ENCODE measurements around the gene HERPUD1. TPM values are rescaled to one million over a fixed set of nuclear protein-coding genes. Genes with fewer than 3 reads are reported as not detected.
"Not testable (repeated sequence)": the region's sequence is repeated elsewhere in the genome, so short reads cannot be mapped to it uniquely, and the experiment has no call there.

The HERPUD1 gene
- total and polyA plus RNA-seq, 3 experiments from 2014 or later: 107 to 176 (median 162) TPM

- Mint-ChIP-seq H3K27ac (peak overlapping the region; percentile 95 to 99 (median 98)), H3K9me3 (no peaks in the 10 kb centered on the region), H3K4me1 (peaks cover 42 to 57% (median 56%) of the 10 kb centered on the region in 3 donors), H3K4me3 (peak overlapping the region; percentile 95 to 100 (median 98)), H3K27me3 (peaks cover 0 to 5% of the 10 kb centered on the region in 2 donors), H3K36me3 (peaks cover 7 to 55% (median 22%) of the 10 kb centered on the region in 3 donors)
- peak overlapping the region; percentile 69 for H3K4me3 ChIP-seq (ENCODE audit: low read length)
- H3K27me3 ChIP-seq (ENCODE audit: insufficient read depth, low read length, poor library complexity, severe bottlenecking): no peaks in the 10 kb centered on the region
- peak; percentile 15 to 60 (median 37) for DNase-seq
- H3K36me3 ChIP-seq (ENCODE audit: insufficient read depth, low read length): peaks cover 23% of the 10 kb centered on the region
- H3K27ac ChIP-seq (ENCODE audit: low read depth, low read length): peak overlapping the region; percentile 95
- no peaks in the 10 kb centered on the region for H3K9me3 ChIP-seq (ENCODE audit: low read length)
- CTCF ChIA-PET: interaction anchor here (0.7 to 2.0 kb wide), 3 partner anchors 12 to 160 kb away, joined by 3 to 6 read pairs (median 5); no protein-coding TSS in a partner anchor
- peaks cover 50% of the 10 kb centered on the region for H3K4me1 ChIP-seq (ENCODE audit: insufficient read depth, low read length)
- POLR2A ChIA-PET: interaction anchor here (0.8 to 2.6 kb wide), 8 partner anchors 8 to 514 kb away, joined by 3 to 14 read pairs (median 4); partner anchors contain the start of genes CIAPIN1, COQ9, MT1X and NLRC5
Measured at GRCh38 chr16:56932721-56933619, 1.0 kb downstream of the HERPUD1 start.

- Histone ChIP-seq H3K4me1 (ENCODE audit: insufficient read depth, low read length) (peaks cover 61% of the 10 kb centered on the region), H3K36me3 (ENCODE audit: insufficient read depth, low read length) (peaks cover 24% of the 10 kb centered on the region), H3K4me3 (ENCODE audit: low read length) (peak overlapping the region; percentile 69), H3K27me3 (ENCODE audit: insufficient read depth, low read length, poor library complexity, severe bottlenecking) (no peaks in the 10 kb centered on the region), H3K27ac (ENCODE audit: low read depth, low read length) (peak overlapping the region; percentile 95), H3K9me3 (ENCODE audit: low read length) (no peaks in the 10 kb centered on the region)
- Mint-ChIP-seq H3K4me1 (peaks cover 53 to 67% (median 66%) of the 10 kb centered on the region in 3 donors), H3K36me3 (peaks cover 8 to 65% (median 25%) of the 10 kb centered on the region in 3 donors), H3K27me3 (peaks cover 0 to 5% of the 10 kb centered on the region in 2 donors), H3K27ac (peak overlapping the region; percentile 95 to 99 (median 98)), H3K9me3 (no peaks in the 10 kb centered on the region), H3K4me3 (peak overlapping the region; percentile 95 to 100 (median 98))
- CTCF ChIA-PET: interaction anchor here (0.7 to 2.0 kb wide), 4 partner anchors 11 to 159 kb away, joined by 3 to 6 read pairs (median 4); no protein-coding TSS in a partner anchor
- POLR2A ChIA-PET: interaction anchor here (0.6 to 0.9 kb wide), 3 partner anchors 26 to 99 kb away, joined by 3 to 6 read pairs (median 3); partner anchors contain the start of gene NLRC5
- DNase-seq: no peak
Measured at GRCh38 chr16:56933828-56934598, 2.1 kb downstream of the HERPUD1 start.

- H3K4me1 Mint-ChIP-seq: peaks cover 58 to 74% (median 73%) of the 10 kb centered on the region in 3 donors
- POLR2A ChIA-PET: interaction anchor here (0.6 to 0.7 kb wide), 3 partner anchors 13 to 98 kb away, joined by 3 to 6 read pairs (median 3); no protein-coding TSS in a partner anchor
- H3K27ac ChIP-seq (ENCODE audit: low read depth, low read length): peak overlapping the region; percentile 95
Measured at GRCh38 chr16:56934599-56935145, 2.7 kb downstream of the HERPUD1 start.

GRCh38 chr16:56935201-56935600 lies 3.3 kb downstream of the HERPUD1 start:
- H3K4me1 ChIP-seq (ENCODE audit: insufficient read depth, low read length): peaks cover 73% of the 10 kb centered on the region
- no peak for DNase-seq
- H3K27me3 ChIP-seq (ENCODE audit: insufficient read depth, low read length, poor library complexity, severe bottlenecking): no peaks in the 10 kb centered on the region
- POLR2A ChIA-PET: interaction anchor here (0.6 kb wide), 1 partner anchor 12 kb away, joined by 3 read pairs; no protein-coding TSS in a partner anchor
- peak overlapping the region; percentile 95 to 100 (median 98) for H3K4me3 Mint-ChIP-seq
- peaks cover 17 to 77% (median 32%) of the 10 kb centered on the region in 3 donors for H3K36me3 Mint-ChIP-seq
- peak overlapping the region; percentile 48 to 99 (median 90) for H3K27ac Mint-ChIP-seq
- peaks cover 0 to 5% of the 10 kb centered on the region in 2 donors for H3K27me3 Mint-ChIP-seq
- CTCF ChIA-PET: no interaction called here
- peak overlapping the region; percentile 2 for H3K4me3 ChIP-seq (ENCODE audit: low read length)
- no peaks in the 10 kb centered on the region for H3K9me3 ChIP-seq (ENCODE audit: low read length)
- no peak overlapping the region for H3K27ac ChIP-seq (ENCODE audit: low read depth, low read length)
- H3K36me3 ChIP-seq (ENCODE audit: insufficient read depth, low read length): peaks cover 36% of the 10 kb centered on the region
- H3K4me1 Mint-ChIP-seq: peaks cover 63 to 79% (median 77%) of the 10 kb centered on the region in 3 donors
- H3K9me3 Mint-ChIP-seq: no peaks in the 10 kb centered on the region

More at GRCh38 chr16:56934599-56935145, 2.7 kb downstream of the HERPUD1 start:
- not testable (repeated sequence) for DNase-seq; H3K27me3 Mint-ChIP-seq; H3K9me3 ChIP-seq (ENCODE audit: low read length); H3K27me3 ChIP-seq (ENCODE audit: insufficient read depth, low read length, poor library complexity, severe bottlenecking); H3K9me3 Mint-ChIP-seq
- Histone ChIP-seq H3K36me3 (ENCODE audit: insufficient read depth, low read length) (peaks cover 30% of the 10 kb centered on the region), H3K4me3 (ENCODE audit: low read length) (peak overlapping the region; percentile 69), H3K4me1 (ENCODE audit: insufficient read depth, low read length) (peaks cover 67% of the 10 kb centered on the region)
- peak overlapping the region; percentile 88 to 99 (median 98) for H3K27ac Mint-ChIP-seq
- H3K36me3 Mint-ChIP-seq: peaks cover 13 to 72% (median 30%) of the 10 kb centered on the region in 3 donors
- CTCF ChIA-PET: interaction anchor here (1.2 to 1.5 kb wide), 2 partner anchors 16 to 159 kb away, joined by 4 to 5 read pairs; no protein-coding TSS in a partner anchor
- H3K4me3 Mint-ChIP-seq: peak overlapping the region; percentile 95 to 100 (median 98)

- H3K4me1 ChIP-seq (ENCODE audit: insufficient read depth, low read length): peaks cover 66% of the 10 kb centered on the region
- no peak overlapping the region for H3K27ac ChIP-seq (ENCODE audit: low read depth, low read length)
- no peaks in the 10 kb centered on the region for H3K9me3 ChIP-seq (ENCODE audit: low read length)
- H3K36me3 ChIP-seq (ENCODE audit: insufficient read depth, low read length): peaks cover 44% of the 10 kb centered on the region
- H3K36me3 Mint-ChIP-seq: peaks cover 17 to 89% (median 32%) of the 10 kb centered on the region in 3 donors
- POLR2A ChIA-PET: interaction anchor here (0.9 kb wide), 1 partner anchor 9 kb away, joined by 3 read pairs; no protein-coding TSS in a partner anchor
- H3K27me3 ChIP-seq (ENCODE audit: insufficient read depth, low read length, poor library complexity, severe bottlenecking): no peaks in the 10 kb centered on the region
- no peak overlapping the region for H3K4me3 ChIP-seq (ENCODE audit: low read length)
- CTCF ChIA-PET: interaction anchor here (1.6 kb wide), 1 partner anchor 69 kb away, joined by 4 read pairs; no protein-coding TSS in a partner anchor
- no peak for DNase-seq
- peaks cover 0 to 5% of the 10 kb centered on the region in 2 donors for H3K27me3 Mint-ChIP-seq
- no peaks in the 10 kb centered on the region for H3K9me3 Mint-ChIP-seq
- peak overlapping the region in 6 of 8 donors; percentile 7 to 99 (median 55) for H3K27ac Mint-ChIP-seq
- peaks cover 58 to 77% (median 71%) of the 10 kb centered on the region in 3 donors for H3K4me1 Mint-ChIP-seq
- peak overlapping the region in 2 of 7 donors; percentile 13 to 17 for H3K4me3 Mint-ChIP-seq
Measured at GRCh38 chr16:56936491-56936890, 4.5 kb downstream of the HERPUD1 start.

- POLR2A ChIA-PET: interaction anchor here (0.6 to 0.9 kb wide), 2 partner anchors 8 to 10 kb away, joined by 3 to 11 read pairs; no protein-coding TSS in a partner anchor
- no peaks in the 10 kb centered on the region for H3K9me3 ChIP-seq (ENCODE audit: low read length)
- CTCF ChIA-PET: interaction anchor here (1.0 to 1.6 kb wide), 2 partner anchors 27 to 70 kb away, joined by 4 read pairs; no protein-coding TSS in a partner anchor
- Mint-ChIP-seq H3K4me1 (peaks cover 58 to 80% (median 71%) of the 10 kb centered on the region in 3 donors), H3K36me3 (peaks cover 17 to 91% (median 35%) of the 10 kb centered on the region in 3 donors), H3K4me3 (peak overlapping the region in 2 of 7 donors; percentile 37 to 59), H3K9me3 (no peaks in the 10 kb centered on the region), H3K27ac (peak overlapping the region in 3 of 8 donors; percentile 42 to 84 (median 54)), H3K27me3 (peaks cover 0 to 3% of the 10 kb centered on the region in 2 donors)
- H3K27me3 ChIP-seq (ENCODE audit: insufficient read depth, low read length, poor library complexity, severe bottlenecking): no peaks in the 10 kb centered on the region
- H3K36me3 ChIP-seq (ENCODE audit: insufficient read depth, low read length): peaks cover 47% of the 10 kb centered on the region
- peaks cover 65% of the 10 kb centered on the region for H3K4me1 ChIP-seq (ENCODE audit: insufficient read depth, low read length)
- no peak overlapping the region for H3K4me3 ChIP-seq (ENCODE audit: low read length)
- DNase-seq: no peak
- no peak overlapping the region for H3K27ac ChIP-seq (ENCODE audit: low read depth, low read length)
Measured at GRCh38 chr16:56936950-56937349, 5.0 kb downstream of the HERPUD1 start.
